Astrocyte (in vitro differentiated cells and primary cell): ENCODE data around the gene GUCY2D. TPM values are rescaled to one million over a fixed set of nuclear protein-coding genes. Genes with fewer than 3 reads are reported as not detected.
A peak's percentile ranks its signal among the peaks of the same experiment; 100 is the strongest.

ENCODE experiments used
- DNase-seq: peaks from one replicate; pipeline ENCODE4 v3.0.0-alpha.2; 2010; ENCODE audit warnings: low read depth
- FAIRE-seq: peaks from 2 replicates; lab custom pipeline; 2011; peaks lifted over from hg19 to GRCh38; lab: Jason Lieb, UNC
- H2AFZ ChIP-seq: 2 replicates; pipeline ENCODE4 v1.6.0; 2012; ENCODE audit warnings: low read depth, low read length, inconsistent platforms
- H3K27ac ChIP-seq: 2 replicates; pipeline ENCODE4 v1.5.1; 2011; ENCODE audit warnings: low read depth, low read length, inconsistent platforms
- H3K27me3 ChIP-seq: 2 replicates; pipeline ENCODE4 v1.6.0; 2011; ENCODE audit warnings: low read length, inconsistent platforms; ENCODE audit not compliant: insufficient read depth
- H3K36me3 ChIP-seq: 2 replicates; pipeline ENCODE4 v1.5.1; 2011; ENCODE audit warnings: low read length, inconsistent platforms; ENCODE audit not compliant: insufficient read depth
- H3K4me1 ChIP-seq: 2 replicates; pipeline ENCODE4 v1.5.1; 2011; ENCODE audit warnings: low read length, inconsistent platforms; ENCODE audit not compliant: insufficient read depth
- H3K4me2 ChIP-seq: 2 replicates; pipeline ENCODE4 v1.6.0; 2012; ENCODE audit warnings: low read length, inconsistent platforms
- H3K4me3 ChIP-seq: 2 replicates; pipeline ENCODE4 v1.5.1; 2011; ENCODE audit warnings: low read depth, mild to moderate bottlenecking, low read length, inconsistent platforms; ENCODE audit not compliant: insufficient read depth
- H3K79me2 ChIP-seq: 2 replicates; pipeline ENCODE4 v1.6.0; 2012; ENCODE audit warnings: mild to moderate bottlenecking, low read length, inconsistent platforms; ENCODE audit not compliant: insufficient read depth
- H3K9ac ChIP-seq: 2 replicates; pipeline ENCODE4 v1.6.0; 2012; ENCODE audit warnings: mild to moderate bottlenecking, low read length, inconsistent platforms
- H3K9me3 ChIP-seq: 2 replicates; pipeline ENCODE4 v1.5.1; 2012; ENCODE audit warnings: low read depth, mild to moderate bottlenecking, low read length, inconsistent platforms; ENCODE audit not compliant: insufficient read depth
- H4K20me1 ChIP-seq: 2 replicates; pipeline ENCODE4 v1.6.0; 2012; ENCODE audit warnings: low read length, inconsistent platforms; ENCODE audit not compliant: insufficient read depth
- H3K27ac Mint-ChIP-seq: one replicate; pipeline ENCODE4 v1.8.0; 2021; ENCODE audit warnings: mild to moderate bottlenecking, mixed read lengths; ENCODE audit not compliant: unreplicated experiment
- H3K27me3 Mint-ChIP-seq: one replicate; pipeline ENCODE4 v1.8.0; 2021; ENCODE audit warnings: low read depth, mixed read lengths; ENCODE audit not compliant: unreplicated experiment
- H3K36me3 Mint-ChIP-seq: one replicate; pipeline ENCODE4 v1.8.0; 2021; ENCODE audit warnings: low read depth, mixed read lengths; ENCODE audit not compliant: unreplicated experiment
- H3K4me1 Mint-ChIP-seq: one replicate; pipeline ENCODE4 v1.8.0; 2021; ENCODE audit warnings: low read depth, mixed read lengths; ENCODE audit not compliant: unreplicated experiment
- H3K4me3 Mint-ChIP-seq: one replicate; pipeline ENCODE4 v1.8.0; 2021; ENCODE audit warnings: mild to moderate bottlenecking, moderate library complexity, mixed read lengths; ENCODE audit not compliant: unreplicated experiment
- H3K9me3 Mint-ChIP-seq: one replicate; pipeline ENCODE4 v1.8.0; 2021; ENCODE audit warnings: mild to moderate bottlenecking, mixed read lengths; ENCODE audit not compliant: unreplicated experiment
- EZH2 ChIP-seq: IDR thresholded peaks from 2 replicates; pipeline ENCODE4 v1.6.1; 2012; ENCODE audit warnings: mild to moderate bottlenecking, low read length, inconsistent platforms; ENCODE audit not compliant: insufficient read depth
- total RNA-seq: library from RNA; stranded (reverse); gene quantifications from 2 replicates; pipeline ENCODE4 v1.2.1, GENCODE V29; 2021
- TF ChIP-seq, protein P1 (sequence below): IDR thresholded peaks from 2 replicates; pipeline ENCODE4 v1.5.1; 2011; ENCODE audit warnings: low read depth, mild to moderate bottlenecking, inconsistent platforms, low read length, moderate library complexity; ENCODE audit not compliant: insufficient read depth

Gene GUCY2D
- total RNA-seq, 1 donor from 2014 or later: not detected

DNA sequence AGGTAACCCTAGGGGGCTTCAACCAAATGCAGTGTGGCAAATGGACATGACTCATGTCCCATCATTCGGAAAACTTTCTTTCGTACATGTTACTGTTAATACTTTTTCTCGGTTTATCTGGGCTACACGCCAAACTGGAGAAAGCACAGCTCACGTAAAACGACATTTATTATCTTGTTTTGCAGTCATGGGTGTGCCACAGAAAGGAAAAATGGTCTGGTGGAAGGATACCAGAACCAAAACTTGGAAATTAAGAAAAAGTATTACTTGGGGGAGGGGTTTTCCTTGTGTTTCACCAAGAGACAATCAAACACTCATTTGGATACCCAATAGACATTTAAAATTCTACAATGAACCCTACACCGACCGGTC, 60.0 kb downstream of the GUCY2D start:
- Histone ChIP-seq H3K27ac (no peak overlapping the region), H3K4me3 (no peak overlapping the region), H3K4me1 (no peaks in the 10 kb centered on the region), H3K9me3 (no peaks in the 10 kb centered on the region), H4K20me1 (no peaks in the 10 kb centered on the region), H3K36me3 (no peaks in the 10 kb centered on the region), H3K79me2 (no peaks in the 10 kb centered on the region), H3K4me2 (peak overlapping the region; percentile 42), H2AFZ (no peak overlapping the region), H3K9ac (no peak overlapping the region), H3K27me3 (peaks cover 68% of the 10 kb centered on the region)
- Mint-ChIP-seq H3K27ac (no peak overlapping the region), H3K4me1 (peaks cover 4% of the 10 kb centered on the region), H3K36me3 (no peaks in the 10 kb centered on the region), H3K27me3 (peaks cover 76% of the 10 kb centered on the region), H3K9me3 (no peaks in the 10 kb centered on the region), H3K4me3 (no peak overlapping the region)
- FAIRE-seq (no peak), DNase-seq (peak; percentile 29)
- peak; percentile 64 for TF ChIP-seq EZH2
- TF ChIP-seq, protein P1, sequence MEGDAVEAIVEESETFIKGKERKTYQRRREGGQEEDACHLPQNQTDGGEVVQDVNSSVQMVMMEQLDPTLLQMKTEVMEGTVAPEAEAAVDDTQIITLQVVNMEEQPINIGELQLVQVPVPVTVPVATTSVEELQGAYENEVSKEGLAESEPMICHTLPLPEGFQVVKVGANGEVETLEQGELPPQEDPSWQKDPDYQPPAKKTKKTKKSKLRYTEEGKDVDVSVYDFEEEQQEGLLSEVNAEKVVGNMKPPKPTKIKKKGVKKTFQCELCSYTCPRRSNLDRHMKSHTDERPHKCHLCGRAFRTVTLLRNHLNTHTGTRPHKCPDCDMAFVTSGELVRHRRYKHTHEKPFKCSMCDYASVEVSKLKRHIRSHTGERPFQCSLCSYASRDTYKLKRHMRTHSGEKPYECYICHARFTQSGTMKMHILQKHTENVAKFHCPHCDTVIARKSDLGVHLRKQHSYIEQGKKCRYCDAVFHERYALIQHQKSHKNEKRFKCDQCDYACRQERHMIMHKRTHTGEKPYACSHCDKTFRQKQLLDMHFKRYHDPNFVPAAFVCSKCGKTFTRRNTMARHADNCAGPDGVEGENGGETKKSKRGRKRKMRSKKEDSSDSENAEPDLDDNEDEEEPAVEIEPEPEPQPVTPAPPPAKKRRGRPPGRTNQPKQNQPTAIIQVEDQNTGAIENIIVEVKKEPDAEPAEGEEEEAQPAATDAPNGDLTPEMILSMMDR: no peak

- H3K4me2 ChIP-seq: peak overlapping the region; percentile 42
- H3K9ac ChIP-seq: no peak overlapping the region
- no peaks in the 10 kb centered on the region for H3K79me2 ChIP-seq
- H4K20me1 ChIP-seq: no peaks in the 10 kb centered on the region
- no peak overlapping the region for H3K27ac Mint-ChIP-seq
- DNase-seq: no peak
- H3K4me1 Mint-ChIP-seq: peaks cover 2% of the 10 kb centered on the region
- H3K27ac ChIP-seq: no peak overlapping the region
- peaks cover 67% of the 10 kb centered on the region for H3K27me3 ChIP-seq
- H3K4me3 ChIP-seq: no peak overlapping the region
- H3K27me3 Mint-ChIP-seq: peaks cover 79% of the 10 kb centered on the region
- no peaks in the 10 kb centered on the region for H3K4me1 ChIP-seq
- no peaks in the 10 kb centered on the region for H3K36me3 ChIP-seq
- H3K36me3 Mint-ChIP-seq: no peaks in the 10 kb centered on the region
- no peak overlapping the region for H2AFZ ChIP-seq
- H3K9me3 Mint-ChIP-seq: no peaks in the 10 kb centered on the region
- H3K9me3 ChIP-seq: no peaks in the 10 kb centered on the region
- H3K4me3 Mint-ChIP-seq: no peak overlapping the region
- peak; percentile 29 for TF ChIP-seq EZH2
- TF ChIP-seq, protein P1: no peak
- no peak for FAIRE-seq
Measured at GRCh38 chr17:8062807-8063483, 60.5 kb downstream of the GUCY2D start.
